ENCODE results near the gene CDAN1.

Gene CDAN1

DNA sequence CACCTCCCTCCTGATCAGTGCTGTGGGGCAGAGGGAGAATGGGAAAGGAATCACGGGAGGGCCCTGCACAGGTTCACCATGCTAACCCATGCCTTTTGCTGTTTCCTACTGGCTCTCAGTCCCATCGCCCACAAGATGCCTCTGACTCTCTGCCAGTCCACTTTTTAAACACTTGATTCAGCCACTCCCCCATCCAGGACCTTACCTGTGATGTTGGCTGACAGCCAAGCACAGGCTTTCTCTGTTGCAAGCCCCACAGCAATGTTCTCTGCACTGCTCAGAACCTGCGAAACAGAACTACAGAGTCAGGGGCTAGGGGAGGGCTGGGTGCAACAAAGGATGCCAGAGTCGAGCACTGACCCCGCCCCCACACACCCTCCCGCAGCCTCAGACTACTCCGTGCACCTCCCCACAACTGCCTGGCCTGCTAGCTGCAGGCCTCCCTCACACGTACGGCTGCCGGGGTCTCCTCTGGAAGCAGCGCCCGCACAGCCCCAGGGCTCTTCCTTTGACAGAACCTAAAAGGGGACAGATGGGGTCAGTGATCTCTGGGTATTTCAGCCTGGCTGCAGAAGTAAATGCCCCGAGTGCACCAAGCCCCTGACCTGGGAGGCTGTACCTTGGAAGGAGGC, 9.1 kb downstream of the CDAN1 start:
- H3K9me3 Mint-ChIP-seq: no peaks in the 10 kb centered on the region
- no peak for DNase-seq
- no peaks in the 10 kb centered on the region for H3K27me3 Mint-ChIP-seq (ENCODE audit: low read depth, poor library complexity)
- TF ChIP-seq, protein P1, sequence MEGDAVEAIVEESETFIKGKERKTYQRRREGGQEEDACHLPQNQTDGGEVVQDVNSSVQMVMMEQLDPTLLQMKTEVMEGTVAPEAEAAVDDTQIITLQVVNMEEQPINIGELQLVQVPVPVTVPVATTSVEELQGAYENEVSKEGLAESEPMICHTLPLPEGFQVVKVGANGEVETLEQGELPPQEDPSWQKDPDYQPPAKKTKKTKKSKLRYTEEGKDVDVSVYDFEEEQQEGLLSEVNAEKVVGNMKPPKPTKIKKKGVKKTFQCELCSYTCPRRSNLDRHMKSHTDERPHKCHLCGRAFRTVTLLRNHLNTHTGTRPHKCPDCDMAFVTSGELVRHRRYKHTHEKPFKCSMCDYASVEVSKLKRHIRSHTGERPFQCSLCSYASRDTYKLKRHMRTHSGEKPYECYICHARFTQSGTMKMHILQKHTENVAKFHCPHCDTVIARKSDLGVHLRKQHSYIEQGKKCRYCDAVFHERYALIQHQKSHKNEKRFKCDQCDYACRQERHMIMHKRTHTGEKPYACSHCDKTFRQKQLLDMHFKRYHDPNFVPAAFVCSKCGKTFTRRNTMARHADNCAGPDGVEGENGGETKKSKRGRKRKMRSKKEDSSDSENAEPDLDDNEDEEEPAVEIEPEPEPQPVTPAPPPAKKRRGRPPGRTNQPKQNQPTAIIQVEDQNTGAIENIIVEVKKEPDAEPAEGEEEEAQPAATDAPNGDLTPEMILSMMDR (IDR thresholded peaks at IDR 0.05): no peak
- H3K27ac Mint-ChIP-seq: no peak overlapping the region
- H3K36me3 Mint-ChIP-seq (ENCODE audit: low read depth): peaks cover 59% of the 10 kb centered on the region
- peaks cover 9% of the 10 kb centered on the region for H3K4me1 Mint-ChIP-seq
- no peak overlapping the region for H3K4me3 Mint-ChIP-seq

DNA sequence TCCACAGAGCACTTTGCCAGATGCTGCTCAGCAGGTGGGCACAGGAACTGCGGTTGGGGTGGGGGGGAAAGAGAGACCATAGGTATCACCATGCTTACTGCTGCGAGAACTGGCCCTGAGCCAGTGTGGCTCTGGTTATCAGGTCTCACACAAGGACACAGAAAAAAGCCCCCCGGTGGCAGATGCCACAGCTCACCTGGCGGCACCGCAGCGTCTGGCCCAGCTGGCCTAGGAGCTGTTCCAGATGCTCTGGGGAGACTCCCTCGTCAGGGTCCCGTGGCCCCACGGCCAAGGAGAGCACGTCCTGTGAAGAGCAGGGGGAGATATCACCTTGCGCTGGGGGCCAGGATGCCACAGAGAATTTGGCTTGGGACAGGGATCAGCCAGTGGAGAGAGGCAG, 10.8 kb downstream of the CDAN1 start:
- DNase-seq: no peak
- TF ChIP-seq, protein P1 (IDR thresholded peaks at IDR 0.05): no peak
- Mint-ChIP-seq H3K9me3 (no peaks in the 10 kb centered on the region), H3K36me3 (ENCODE audit: low read depth) (peaks cover 44% of the 10 kb centered on the region), H3K4me1 (peaks cover 5% of the 10 kb centered on the region), H3K4me3 (no peak overlapping the region), H3K27me3 (ENCODE audit: low read depth, poor library complexity) (no peaks in the 10 kb centered on the region), H3K27ac (no peak overlapping the region)

DNA sequence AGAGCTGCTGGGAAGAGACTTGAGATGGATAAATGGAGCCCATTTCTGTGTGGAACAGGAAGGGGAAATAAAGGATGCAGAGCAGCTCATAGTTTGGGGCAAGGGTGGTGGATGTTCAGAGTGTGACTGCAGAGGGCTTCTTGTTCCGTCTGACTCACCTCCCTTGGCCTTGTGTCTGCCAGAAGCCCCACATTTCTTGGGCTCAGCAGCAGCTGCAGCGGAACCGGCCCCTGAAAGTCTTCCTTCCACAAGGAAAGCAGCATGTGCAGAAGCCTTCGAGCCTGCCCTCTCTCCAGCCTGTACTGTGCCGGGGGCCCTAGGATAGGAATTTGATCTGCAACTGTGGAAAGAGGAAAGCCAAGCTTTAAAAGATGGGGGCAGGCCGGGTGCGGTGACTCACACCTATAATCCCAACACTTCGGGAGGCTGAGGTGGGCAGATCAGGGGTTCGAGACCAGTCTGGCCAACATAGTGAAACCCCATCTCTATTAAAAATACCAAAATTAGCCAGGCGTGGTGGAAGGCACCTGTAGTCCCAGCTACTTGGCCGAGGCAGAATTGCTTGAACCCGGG, 11.5 kb downstream of the CDAN1 start:
- DNase-seq: no peak
- H3K36me3 Mint-ChIP-seq (ENCODE audit: low read depth): peaks cover 45% of the 10 kb centered on the region
- H3K4me3 Mint-ChIP-seq: no peak overlapping the region
- TF ChIP-seq, protein P1 (IDR thresholded peaks at IDR 0.05): no peak
- H3K27me3 Mint-ChIP-seq (ENCODE audit: low read depth, poor library complexity): no peaks in the 10 kb centered on the region
- peak overlapping the region; percentile 74 for H3K27ac Mint-ChIP-seq
- no peaks in the 10 kb centered on the region for H3K9me3 Mint-ChIP-seq
- peaks cover 5% of the 10 kb centered on the region for H3K4me1 Mint-ChIP-seq

DNA sequence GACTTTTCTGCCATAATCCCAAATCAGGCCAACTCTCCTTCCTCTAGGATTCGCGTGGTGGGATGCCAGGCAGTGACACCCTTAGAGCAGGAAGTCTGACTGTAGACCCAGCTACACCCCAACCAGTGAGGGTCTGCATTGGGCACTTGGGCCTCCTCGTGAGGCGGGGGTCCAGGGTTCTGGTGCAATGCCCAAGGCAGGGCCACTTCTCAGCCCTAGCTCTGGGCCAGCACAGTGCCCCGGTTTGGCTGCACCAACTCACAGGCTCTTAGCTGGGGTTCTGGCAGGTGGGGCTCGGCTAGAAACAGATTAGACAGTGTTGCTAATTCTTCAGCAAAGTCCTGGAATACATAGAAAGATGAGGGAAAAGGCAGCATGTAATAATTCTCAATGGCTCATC, 12.7 kb downstream of the CDAN1 start:
- Mint-ChIP-seq H3K27ac (peak overlapping the region; percentile 74), H3K4me3 (no peak overlapping the region), H3K9me3 (no peaks in the 10 kb centered on the region), H3K4me1 (peaks cover 5% of the 10 kb centered on the region), H3K36me3 (ENCODE audit: low read depth) (peaks cover 44% of the 10 kb centered on the region), H3K27me3 (ENCODE audit: low read depth, poor library complexity) (no peaks in the 10 kb centered on the region)
- TF ChIP-seq, protein P1 (IDR thresholded peaks at IDR 0.05): no peak
- no peak for DNase-seq

DNA sequence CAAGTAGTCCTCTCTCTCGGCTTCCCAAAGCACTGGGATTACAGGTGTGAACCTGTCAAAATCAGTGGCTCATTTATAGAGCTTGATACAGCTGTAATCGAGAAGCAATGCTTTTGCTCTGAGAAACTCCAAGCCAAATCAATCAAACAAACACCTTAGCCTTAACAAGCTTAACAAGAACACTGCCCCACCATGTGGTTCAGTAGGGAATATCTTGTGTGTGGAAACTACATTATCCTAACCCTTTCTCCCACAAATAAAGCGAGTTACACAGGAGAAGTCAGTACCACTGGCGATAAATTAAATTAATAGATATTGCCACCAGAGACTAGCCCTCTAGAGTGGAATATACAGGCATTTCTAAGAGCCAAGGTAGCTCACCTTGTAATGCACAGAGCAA, 13.9 kb downstream of the CDAN1 start:
- Mint-ChIP-seq H3K27ac (peak overlapping the region; percentile 36), H3K9me3 (no peaks in the 10 kb centered on the region), H3K27me3 (ENCODE audit: low read depth, poor library complexity) (no peaks in the 10 kb centered on the region), H3K4me3 (no peak overlapping the region), H3K36me3 (ENCODE audit: low read depth) (peaks cover 38% of the 10 kb centered on the region), H3K4me1 (no peaks in the 10 kb centered on the region)
- TF ChIP-seq, protein P1 (IDR thresholded peaks at IDR 0.05): peak; percentile 10
- no peak for DNase-seq

DNA sequence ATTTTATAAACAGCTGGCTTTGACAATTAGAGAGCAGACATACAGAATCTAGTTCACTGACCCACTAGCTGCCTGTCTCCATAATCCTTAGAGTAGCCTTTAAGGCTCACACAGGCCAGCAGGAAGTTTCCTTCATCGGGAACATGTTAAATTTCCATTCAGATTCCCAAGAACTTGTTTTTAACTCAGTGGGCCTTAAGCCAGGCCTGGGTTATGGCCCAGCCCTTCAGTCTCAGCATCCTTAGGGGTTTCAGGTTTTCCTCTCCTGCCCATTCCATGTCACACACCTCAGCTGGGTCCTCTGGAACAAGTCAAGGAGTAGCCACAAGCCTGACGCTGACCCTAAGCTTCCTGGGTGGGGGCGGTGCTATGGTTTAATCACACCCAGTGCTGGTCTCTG, 15.0 kb downstream of the CDAN1 start:
- DNase-seq: no peak
- peaks cover 33% of the 10 kb centered on the region for H3K36me3 Mint-ChIP-seq (ENCODE audit: low read depth)
- H3K4me3 Mint-ChIP-seq: no peak overlapping the region
- TF ChIP-seq, protein P1 (IDR thresholded peaks at IDR 0.05): no peak
- H3K27me3 Mint-ChIP-seq (ENCODE audit: low read depth, poor library complexity): no peaks in the 10 kb centered on the region
- no peak overlapping the region for H3K27ac Mint-ChIP-seq
- no peaks in the 10 kb centered on the region for H3K9me3 Mint-ChIP-seq
- no peaks in the 10 kb centered on the region for H3K4me1 Mint-ChIP-seq

All from nephron progenitor cell (in vitro differentiated cells).